ENCODE results near the gene ING3.
"Not testable (repeated sequence)": the region's sequence is repeated elsewhere in the genome, so short reads cannot be mapped to it uniquely, and the experiment has no call there.

ING3 gene

DNA sequence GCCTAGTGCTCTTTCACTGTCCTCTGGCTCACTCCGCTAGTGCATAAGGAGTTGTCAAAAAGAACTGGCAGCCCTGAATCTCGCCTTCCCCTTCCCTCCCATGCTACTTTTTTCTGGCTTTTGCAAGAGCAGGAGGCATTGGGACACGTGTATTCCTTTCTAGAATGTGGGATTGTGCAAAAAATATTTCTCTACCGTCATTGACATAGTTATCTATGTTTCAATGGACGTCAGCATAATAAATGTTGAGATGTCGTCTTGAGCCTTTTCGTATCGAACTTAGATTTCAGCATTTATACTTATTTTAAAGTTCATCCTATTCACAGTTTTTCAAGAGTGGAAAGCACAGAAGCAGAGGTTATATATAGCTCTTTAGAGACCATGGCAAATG, 727 bp downstream of the ING3 start:
- DNase-seq, result no peak

DNA sequence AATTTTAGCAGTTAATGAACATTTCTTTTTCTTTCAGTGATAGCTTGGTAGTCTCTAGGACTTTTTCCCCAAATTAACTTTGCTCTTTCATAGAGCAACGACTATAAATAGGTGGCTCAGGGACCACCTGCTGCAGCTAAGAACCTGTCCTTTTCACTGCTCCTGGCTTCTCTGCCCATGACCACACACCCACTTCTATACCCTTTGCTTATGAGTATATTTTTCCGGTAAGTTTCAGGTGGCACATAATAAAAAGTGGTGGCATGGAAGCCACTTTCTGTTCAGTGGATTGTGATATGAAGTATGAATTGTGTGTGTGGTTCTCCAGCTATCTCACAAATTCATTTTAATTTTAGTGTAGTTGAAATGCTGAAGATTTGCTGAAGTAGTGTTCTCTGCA, 1.2 kb downstream of the ING3 start:
- no peak for DNase-seq

DNA sequence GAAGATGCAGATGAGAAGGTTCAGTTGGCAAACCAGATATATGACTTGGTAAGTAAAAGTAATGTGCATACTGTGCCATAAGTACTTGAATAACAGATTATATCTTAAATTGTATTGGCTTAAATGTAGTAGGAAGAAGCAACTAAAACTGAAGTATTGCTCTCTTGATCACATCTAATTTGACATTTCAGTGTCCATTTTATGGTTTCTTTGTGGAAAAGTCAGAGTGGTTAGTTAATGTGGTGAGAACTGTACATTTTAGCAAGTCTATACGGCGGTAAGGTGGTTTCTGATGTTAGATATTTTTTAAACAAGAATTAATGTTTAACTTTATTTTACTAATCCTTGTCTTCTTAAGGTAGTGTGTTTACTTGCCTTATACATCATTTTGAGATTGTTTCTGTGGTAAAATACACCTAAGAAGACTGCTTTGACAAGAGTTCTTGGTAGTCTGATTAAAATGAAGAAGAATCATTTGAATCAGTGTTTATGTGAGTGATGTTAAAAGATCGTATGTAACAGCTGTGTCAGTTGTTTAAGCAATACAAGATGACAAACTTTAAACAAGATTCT, 5.1 kb downstream of the ING3 start:
- DNase-seq, result no peak

DNA sequence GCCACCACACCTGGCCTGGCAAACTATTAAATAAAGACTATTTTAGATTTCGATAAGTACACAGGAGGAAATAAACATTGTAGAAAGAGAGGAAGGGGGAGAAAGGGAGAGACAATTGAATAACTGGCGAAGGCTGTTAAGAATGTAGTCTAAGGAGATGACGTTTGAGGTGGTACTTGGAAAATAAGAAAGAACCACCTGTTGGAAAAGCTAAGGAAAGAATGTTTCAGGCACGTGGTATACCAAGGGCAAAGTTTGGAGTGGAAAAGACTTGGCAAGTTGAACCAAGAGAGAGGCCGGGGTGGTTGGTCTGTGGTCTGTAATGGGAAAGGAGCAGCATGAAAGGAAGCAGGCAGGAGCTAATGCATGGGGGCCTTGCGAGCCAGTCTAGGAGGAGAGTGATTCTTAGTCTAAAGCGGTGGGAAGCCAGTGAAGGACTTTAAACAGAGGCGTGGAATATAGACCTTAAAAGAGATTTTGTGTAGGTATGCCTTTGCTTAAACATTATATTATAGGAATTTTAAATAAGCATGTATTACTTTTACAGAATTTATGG, 9.4 kb downstream of the ING3 start:
- DNase-seq, result no peak

DNA sequence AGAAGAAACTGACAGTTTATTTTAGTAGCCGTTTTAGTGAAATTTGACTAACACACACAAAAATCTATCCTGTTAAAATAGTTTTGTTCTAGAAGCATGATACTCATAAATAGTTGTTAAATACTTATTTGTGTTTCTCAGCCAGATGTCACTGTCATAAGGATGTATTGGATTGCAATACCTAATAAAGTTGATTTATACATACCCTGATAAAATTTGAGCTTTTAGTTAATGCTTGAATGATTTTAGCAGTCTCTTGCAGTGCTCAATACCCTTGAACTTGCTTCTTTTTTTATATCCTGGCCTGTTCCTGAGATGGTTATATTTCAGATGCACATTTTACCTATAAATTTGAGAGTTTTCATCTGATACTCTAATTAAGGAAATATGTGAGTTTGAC, 10.1 kb downstream of the ING3 start:
- no peak for DNase-seq

DNA sequence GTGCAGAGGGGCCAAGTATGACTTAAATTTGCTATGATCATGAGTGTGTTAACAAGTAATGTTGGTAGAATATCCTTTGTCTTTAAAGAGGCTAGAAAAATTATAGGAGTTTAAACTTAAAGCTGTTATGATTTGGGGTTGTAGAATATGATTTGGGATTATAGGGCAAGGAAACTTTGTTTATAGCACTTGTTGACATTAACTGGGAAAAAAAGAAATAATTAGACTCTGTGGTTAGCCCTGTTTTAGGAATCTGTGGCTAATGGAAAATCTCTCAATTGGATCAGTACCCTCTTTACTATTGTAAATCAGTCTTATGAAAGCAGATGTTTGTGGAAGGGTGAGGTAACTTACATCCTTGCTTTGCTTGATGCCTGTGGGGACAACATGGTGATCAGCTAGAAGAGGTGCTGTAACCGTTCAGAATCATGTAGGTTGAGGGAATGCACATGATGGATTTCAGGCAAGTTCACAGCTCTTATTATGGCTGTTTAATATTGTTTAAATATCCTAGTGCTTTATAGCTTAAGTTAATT, 11.1 kb downstream of the ING3 start:
- DNase-seq, result no peak

DNA sequence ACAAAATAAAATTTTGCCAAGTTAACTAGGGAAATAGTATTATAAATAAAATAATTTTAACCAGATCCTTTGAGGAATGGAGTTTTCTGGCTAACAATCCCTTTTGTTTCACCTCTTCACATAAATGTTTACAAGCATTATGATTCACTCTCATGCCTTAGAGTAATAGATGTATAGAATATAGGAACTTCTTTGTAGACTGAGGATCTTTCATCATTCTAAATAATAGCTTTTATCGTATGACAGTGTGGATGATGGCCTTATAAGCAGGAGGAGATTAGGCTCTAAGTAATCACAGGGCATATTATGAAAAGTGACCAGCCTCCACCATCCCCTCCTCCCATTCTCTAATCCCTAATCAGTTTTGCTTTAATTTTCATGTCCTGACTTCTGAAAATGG, 13.5 kb downstream of the ING3 start:
- DNase-seq, result no peak

DNA sequence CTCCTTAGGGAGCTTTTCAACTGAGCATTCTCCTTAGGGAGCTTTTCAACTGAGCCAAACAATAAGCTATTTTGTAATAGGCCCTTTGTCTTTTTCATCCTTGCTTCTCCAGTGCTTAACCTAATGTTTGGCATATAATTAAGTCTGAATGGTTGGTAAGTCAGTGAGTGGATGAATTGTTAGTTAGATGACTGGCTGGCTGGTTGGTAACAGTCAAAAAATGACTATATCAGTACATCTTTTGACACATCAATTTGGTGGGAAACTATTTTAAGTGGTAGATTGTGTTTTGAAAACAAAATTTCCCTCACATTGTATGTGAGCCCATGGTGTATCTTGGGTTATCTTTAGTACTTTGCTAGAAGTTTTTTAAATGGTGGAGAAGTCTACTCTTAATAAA, 16.4 kb downstream of the ING3 start:
- no peak for DNase-seq

DNA sequence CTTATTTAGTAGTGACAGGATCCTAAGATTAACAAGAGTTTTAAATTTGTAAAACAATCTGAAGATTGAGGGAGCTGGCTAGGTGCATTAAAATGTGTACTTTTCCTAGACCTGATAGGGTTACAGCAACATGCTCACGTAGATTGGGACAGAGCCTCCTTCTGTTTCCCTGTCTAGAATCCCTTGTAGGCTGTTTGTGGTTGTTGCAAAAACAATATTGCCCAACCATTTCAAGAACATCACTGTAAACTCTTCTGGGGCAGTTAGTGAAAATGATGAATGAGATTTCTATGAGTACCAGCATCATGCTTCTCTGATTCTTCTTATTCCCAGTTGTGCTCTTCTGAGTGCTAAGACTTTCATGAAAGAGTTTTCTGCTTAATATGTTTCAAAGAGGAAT, 23.3 kb downstream of the ING3 start:
- no peak for DNase-seq

DNA sequence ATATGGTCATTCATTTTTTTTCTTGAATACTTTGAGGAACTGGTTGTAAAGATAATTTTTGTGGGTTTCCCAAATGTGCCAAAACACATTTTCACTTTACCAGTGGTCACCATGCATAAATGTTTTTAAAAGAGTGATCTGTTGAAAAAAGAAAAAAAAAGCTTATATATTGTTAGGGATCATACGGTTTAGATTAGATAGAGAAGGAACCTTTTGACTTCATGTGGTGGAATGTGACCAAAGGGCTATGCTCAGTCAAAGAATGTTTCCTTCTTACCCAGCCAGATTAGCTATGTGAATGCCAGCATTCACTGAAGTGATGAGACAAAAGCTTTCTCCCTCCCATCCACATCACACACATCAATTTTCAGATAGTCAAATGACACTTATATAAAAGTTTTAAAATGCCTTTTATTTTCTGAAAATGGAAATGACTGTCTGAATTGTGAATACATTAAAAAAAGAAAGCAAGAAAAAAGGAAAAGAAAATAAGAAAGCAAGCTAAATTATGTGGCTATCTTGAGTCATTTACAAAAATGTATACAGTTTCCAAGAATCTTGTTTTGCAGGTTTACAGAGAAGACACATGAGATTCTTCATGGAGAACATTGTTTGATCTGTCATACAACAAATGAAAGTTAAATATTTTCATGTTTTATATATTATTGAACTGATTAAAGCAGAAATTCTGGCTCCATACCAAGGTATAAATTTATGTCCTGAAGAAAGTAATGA, 29.4 kb downstream of the ING3 start:
- no peak for DNase-seq

DNA sequence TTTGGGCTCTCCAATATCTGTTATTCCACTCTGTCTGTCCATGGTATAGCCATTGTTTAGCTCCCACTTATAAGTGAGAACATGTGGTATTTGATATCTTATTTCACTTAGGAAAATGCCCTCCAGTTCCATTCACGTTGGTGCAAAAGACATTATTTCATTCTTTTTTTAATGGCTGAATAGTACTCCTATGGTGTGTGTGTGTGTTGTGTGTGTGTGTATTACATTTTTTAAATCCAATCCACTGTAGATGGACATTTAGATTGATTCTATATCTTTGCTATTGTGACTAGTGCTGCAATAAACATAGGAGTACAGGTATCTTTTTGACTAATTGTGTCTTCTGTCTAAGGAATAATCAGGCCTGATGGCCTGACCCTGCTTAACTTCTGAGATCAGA, 30.5 kb downstream of the ING3 start:
- DNase-seq, result no peak

DNA sequence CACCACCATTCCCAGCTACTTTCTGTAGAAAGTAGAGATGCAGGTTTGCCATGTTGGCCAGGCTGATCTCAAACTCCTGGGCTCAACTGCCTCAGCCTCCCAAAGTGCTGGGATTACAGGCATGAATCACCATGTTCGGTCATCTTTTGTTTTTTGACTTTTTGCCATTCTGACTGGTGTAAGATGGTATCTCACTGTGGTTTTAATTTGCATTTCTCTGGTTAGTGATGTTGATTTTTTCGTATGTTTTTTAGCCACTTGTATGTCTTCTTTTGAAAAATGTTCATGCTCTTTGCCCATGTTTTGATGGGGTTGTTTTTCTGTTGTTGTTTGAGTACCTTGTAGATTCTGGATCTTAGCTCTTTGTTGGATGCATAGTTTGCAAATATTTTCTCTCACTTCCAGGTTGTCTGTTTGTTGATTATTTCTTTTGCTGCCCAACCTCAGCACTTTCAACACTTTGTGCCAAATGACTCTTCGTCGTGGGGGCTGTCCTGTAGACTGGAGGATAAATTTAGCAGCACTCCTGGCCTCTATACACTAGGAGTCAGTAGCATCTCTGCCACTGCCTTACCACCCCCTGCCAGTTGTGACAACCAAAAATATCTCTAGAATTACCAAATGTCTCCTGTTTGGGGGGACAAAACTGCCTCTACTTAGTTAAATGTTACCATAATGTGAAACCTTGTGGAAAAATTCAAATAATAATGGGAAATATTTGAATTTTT, 31.5 kb downstream of the ING3 start:
- no peak for DNase-seq

DNA sequence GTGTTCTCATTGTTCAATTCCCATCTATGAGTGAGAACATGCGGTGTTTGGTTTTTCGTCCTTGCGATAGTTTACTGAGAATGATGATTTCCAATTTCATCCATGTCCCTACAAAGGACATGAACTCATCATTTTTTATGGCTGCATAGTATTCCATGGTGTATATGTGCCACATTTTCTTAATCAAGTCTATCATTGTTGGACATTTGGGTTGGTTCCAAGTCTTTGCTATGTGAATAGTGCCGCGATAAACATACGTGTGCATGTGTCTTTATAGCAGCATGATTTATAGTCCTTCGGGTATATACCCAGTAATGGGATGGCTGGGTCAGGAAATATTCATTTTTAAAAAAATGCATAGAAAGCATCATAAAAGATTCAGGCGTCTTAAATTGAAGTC, 33.0 kb downstream of the ING3 start:
- DNase-seq, result not testable (repeated sequence)

DNA sequence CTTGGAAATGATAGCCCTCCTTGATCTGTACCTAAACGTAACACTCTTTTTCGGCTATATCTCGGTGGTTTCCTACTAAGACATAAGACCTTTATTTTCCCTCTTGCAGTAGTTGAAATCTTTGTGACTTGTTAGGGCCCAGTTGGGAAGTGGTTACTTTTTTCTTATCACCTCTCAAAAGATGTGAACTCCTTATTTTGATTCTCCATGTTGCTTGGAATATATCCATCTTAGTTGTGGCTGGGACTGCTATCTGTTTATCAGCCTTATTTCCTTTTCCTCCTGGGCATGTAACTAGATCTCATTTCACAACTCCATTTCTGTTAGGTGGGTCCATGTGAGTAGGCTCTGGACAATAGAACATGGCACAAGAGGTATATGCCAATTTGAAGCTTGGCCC, 33.8 kb downstream of the ING3 start:
- no peak for DNase-seq

DNA sequence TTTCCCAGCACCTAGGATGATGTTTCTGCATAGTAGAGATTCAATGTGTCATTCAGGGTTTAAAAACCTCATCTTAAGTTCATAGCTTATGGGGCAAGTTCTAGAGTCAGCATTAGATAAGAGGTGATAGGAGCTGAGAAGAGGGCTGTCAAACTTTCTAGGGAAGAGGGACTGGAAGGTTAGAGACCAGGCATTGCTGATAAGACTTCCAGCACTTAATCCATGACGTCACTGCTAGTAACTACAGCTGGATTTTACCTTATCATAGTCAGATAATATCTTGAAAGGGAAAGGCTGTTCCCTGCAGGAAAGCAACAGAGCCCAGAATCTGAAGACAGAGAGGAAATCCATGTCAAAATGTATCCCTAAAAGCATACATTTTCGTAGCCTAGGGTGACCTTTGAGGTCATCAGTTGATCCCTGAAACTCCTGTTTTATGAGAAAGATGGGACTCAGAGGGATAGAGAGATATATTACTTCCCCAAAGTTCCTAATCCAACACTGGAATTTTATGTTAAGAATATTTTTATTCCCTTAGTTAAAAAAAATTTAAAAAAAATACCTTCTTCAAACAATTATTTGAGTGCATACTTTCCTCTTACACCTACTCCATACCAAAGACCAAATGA, 34.7 kb downstream of the ING3 start:
- no peak for DNase-seq

DNA sequence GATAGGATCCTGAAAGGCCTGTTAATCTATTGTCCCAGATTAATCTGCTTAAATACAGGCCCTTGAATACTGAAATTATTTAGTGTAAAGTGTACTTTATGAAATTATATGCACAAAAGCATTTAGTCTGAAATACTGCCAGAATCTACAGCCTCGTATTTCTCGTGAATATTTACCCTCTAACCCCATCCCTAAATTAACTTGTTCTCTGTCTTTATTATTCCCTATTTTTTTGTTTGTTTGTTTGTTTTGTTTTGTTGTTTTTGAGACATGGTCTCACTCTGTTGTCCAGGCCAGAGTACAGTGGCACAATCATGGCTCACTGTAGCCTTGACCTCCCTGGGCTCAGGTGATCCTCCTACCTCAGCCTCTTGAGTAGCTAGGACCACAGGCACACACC, 35.3 kb downstream of the ING3 start:
- DNase-seq, result no peak

DNA sequence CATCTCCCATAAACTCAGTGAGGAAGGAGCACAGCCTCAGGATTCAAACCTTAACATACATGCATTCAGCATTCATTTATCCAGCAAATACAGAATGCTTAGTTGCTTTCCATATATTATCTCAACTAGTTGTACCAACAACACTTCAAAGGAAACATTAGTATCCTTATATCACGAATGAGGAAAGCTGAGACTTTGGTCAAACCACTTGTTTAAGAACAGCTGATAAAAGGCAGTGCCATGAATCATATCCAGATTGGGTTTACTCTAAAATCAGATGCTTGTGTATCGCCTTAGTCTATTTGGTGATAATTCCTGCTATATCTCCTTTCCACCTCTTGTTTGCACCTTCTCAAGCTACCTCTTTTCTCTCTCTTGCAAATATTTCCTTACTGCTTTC, 36.1 kb downstream of the ING3 start:
- no peak for DNase-seq

DNA sequence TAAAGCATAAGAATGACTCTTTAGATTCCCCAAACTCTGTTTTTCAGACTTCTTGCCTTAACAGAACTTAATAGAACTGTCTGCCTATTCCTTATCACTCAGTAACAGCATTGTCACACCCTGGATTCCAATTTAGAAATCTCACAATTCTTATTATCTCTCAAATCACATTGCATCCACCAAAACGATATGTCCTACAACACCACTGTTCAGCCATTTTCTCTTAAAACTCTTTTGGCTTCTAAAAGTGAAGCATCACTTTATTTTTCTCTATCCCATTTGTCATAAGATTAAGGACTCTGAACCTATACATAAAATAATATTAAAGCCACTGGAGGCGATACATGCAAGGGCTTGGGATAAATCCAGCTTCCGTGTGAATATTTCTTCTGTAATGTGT, 36.7 kb downstream of the ING3 start:
- DNase-seq, result no peak

DNA sequence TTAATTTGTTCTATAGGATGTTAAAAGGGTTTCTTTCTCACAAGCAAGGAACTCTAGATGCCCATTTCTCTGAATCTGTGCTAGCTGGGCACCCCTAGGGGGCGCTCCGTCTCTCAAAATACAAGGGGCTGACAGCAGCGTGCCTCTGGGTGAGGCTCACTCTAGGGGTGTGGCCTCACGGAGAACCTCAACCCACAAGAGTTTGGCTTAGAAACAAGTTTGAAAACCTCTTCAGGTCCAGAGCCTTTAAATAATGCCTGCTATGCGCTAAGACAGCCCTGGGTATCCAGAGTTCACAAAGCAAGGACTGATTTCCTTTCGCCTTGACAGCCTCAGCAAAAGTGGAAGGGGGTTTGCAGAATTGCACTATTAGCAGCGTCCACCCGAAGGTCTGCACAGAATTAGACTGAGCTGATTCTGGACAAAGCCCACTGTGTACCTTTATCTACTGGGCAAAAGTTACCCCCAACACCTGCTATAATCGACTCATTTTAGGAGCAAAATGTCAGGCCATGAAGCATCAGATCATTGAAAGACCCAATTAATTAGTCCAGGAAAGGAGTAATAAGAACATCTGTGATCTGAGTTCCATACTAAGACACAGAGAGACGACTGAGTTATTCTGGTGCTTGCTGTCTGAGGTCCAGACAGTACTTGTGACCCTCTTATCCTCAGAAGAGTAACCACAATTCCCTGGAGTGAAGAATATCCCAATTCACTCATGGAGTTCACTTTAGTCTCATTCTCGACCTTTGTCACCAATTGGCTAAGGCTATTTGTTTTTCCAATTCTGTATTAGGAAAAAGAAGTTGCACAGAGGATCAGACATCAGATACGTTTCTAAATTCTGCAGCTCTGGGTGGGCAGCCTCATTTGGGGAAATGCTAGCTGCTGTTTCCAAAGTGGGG, 37.4 kb downstream of the ING3 start:
- DNase-seq, result no peak

DNA sequence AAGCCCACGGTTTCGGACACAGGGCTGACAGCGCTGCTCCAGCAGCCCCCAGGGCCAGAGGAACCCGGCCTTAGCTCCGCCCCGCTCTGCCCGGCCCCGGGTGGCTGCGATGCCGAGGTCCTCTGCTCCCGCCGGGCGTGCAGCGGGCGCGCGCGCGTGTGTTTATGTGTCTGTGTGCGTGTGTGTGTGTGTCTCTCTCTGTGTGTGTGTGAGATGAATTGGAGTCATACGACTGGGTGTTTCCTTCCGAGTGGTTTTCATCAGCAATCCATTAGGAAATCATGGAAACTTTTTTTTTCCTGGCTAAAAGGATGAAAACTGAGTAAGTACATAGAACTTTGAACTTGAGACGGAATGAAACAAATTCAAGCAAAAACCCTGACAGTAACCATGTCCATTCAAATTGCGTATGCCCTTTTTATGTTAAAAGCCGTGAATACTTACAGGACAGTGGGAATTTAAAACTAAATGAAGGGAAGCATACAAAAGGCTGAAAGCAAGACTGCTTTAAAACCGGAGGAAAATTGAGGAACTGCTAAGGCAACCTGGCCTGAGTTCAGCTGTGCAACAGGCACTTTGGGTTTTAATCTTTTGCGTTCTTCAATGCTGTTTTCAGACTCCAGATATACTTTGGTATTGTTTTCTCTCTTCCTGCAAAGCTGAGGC, 38.1 kb downstream of the ING3 start, which contains the start of gene CPED1:
TSS of gene CPED1 (plus strand) at position 121 of the 666 bp plus-strand sequence. CDS start 911 bp downstream, outside the sequence.
- no peak for DNase-seq

Measured in NCI-H2107 (cell line).